ENCODE results near the gene SLC38A3. TPM values are rescaled to one million over a fixed set of nuclear protein-coding genes. Genes with fewer than 3 reads are reported as not detected.
"Not testable (repeated sequence)": the region's sequence is repeated elsewhere in the genome, so short reads cannot be mapped to it uniquely, and the experiment has no call there.

SLC38A3 gene
- total RNA-seq, 1 donor from 2014 or later, result 2.5 TPM

GRCh38 chr3:50203809-50204803, 965 bp upstream of the SLC38A3 start:
- no peak for DNase-seq (ENCODE audit: low spot score)
- no peak for ATAC-seq
- intact Hi-C loops (cut with DNase I), result no loop called here

- DNase-seq (ENCODE audit: low spot score), result no peak
- ATAC-seq, result peak; percentile 26
- intact Hi-C loops (cut with DNase I), result no loop called here
Observed at GRCh38 chr3:50205413-50206276, 574 bp downstream of the SLC38A3 start.

DNA sequence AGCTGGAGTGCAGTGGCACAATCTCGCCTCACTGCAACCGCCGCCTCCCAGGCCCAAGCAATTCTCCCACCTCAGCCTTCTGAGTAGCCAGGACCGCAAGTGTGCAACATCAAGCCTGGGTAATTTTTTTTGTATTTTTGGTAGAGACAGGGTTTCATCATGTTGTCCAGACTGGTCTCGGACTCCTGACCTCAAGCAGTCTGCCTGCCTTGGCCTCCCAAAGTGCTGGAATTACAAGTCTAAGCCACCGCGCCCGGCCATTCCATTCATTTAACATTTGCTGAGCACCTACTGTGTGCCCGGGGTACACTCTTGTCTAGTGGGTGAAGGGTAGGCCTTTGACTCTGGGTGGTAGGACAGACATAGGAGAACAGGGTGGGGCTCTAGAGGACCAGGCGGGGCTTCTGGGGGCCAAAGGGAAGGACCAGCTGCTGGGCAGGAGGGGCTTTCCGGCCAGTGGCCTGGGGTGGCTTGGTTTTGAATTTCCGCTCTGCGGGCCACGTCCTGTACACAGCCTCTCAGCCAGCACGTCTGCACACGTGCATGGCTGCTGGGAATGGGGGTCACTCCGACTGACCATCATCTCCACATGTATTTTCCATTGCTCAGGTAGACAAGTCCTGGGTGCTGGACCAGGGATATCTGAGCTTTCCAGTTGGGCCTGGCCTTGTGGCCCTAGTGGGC, 2.4 kb downstream of the SLC38A3 start:
- no peak for ATAC-seq
- intact Hi-C loops (cut with DNase I), result no loop called here
- DNase-seq (ENCODE audit: low spot score), result no peak

DNA sequence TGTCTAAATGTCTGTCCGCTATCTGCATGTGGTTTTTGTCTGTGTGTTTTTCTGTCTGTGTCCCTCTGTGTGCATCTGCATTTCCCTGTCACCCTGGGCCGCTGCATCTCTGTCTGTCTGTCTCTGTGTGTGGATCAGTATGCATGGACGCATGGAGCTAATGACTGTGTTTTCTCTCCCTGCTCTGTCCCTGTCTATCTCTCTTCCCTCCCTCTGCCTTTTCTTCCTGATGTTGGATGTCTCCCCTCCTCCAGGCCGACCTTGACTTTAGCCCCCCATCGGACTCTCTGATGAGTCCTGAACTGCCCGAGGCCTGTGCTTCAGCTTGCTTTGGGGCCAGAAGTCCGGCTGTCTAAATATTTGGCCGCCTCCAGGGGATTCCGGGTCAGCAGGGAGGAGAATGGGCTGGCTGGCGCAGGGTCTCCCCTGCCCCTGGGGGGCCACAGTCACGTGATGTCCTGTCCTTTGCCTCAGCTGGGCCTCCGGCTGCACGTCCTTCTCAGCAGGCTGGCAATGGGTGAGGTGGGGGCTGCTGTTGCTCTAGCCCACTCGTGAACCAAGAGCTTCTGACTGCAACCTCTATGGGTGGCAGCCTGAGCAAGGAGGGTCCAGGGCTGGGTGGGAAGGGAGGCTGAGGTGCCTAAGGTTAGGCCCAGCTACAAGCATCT, 3.7 kb downstream of the SLC38A3 start:
- no peak for DNase-seq (ENCODE audit: low spot score)
- no peak for ATAC-seq
- intact Hi-C loops (cut with DNase I), result no loop called here

- intact Hi-C loops (cut with DNase I), result no loop called here
- no peak for ATAC-seq
- DNase-seq (ENCODE audit: low spot score), result no peak
Observed at GRCh38 chr3:50210176-50210509, 5.1 kb downstream of the SLC38A3 start.

GRCh38 chr3:50210510-50211367, 5.7 kb downstream of the SLC38A3 start:
- intact Hi-C loops (cut with DNase I), result no loop called here
- no peak for ATAC-seq
- DNase-seq (ENCODE audit: low spot score), result no peak

DNA sequence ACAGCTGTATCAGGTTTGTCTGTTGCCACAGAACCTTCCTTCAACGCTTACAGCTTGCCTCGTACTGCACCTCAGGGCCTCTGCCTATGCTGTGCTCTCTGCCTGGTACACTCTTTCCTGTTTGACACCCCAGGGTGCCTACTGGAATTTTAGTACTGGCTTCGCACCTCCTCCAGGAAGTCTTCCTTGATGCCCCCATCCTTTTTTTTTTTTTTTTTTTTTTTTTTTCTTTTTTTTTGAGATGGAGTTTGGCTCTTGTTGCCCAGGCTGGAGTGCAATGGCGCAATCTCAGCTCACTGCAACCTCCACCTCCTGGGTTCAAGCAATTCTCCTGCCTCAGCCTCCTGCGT, 6.3 kb downstream of the SLC38A3 start:
- DNase-seq (ENCODE audit: low spot score); ATAC-seq; intact Hi-C loops (cut with DNase I): not testable (repeated sequence)

DNA sequence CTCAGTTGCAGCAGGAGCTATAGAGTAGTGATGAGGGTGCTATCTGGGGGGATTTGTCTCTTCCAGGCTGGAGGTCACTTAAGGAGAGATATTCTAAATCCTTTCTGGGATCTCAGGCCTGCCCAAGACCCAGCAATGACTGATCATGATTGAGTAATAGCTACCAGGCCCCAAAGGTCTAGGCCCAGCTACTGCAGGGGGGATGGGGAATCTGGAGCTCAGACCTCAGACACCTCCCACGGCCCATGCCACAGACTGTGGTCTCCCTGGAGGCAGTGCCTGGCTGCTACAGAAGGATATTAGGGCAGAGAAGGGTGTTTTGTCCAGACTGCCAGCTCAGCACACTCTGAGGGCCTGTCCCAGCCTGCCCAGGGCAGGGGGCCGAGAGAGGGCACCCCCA, 6.9 kb downstream of the SLC38A3 start:
- DNase-seq (ENCODE audit: low spot score) (no peak), ATAC-seq (no peak)
- intact Hi-C loops (cut with DNase I), result no loop called here

DNA sequence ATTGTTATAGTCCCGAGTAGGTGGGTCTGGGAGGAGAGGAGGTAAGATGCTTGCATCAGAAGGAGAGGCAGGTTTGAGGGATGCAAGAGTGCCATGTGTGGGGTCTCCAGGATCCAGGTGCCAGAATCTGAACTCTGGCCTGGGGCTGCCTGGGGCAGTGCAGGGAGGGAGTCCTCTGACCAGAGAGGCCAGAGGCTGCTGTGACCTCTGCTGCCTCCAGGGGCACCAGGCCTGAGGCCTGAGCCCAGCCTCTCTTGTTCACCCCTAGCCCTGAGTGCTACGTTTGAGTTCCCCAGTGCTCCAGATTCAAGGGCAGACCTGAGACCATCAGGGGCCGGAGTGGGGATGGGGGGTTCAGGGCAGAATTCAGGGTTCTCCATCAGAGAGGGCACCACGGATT, 7.4 kb downstream of the SLC38A3 start:
- intact Hi-C loops (cut with DNase I), result no loop called here
- no peak for DNase-seq (ENCODE audit: low spot score)
- no peak for ATAC-seq

DNA sequence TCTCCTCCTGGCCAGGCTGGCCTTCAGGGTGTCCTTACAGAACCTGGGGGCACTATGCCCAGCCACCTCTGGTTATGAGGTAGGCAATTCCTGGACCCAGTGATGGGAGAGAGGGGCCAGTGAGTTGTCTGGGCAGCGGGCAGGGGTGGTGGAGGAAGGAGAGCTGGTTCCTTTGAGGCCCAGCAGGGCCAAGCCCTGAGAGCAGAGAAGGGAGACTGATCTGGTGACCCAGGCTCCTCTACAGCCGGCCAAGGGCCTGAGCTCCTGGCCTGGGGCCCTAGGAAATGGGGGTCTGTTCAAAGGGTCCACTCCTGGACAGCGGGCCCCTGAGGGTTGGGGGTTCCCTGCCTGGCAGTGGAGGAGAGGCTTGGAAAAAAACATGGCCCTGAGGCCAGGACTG, 7.9 kb downstream of the SLC38A3 start:
- ATAC-seq, result no peak
- intact Hi-C loops (cut with DNase I), result no loop called here
- DNase-seq (ENCODE audit: low spot score), result no peak

DNA sequence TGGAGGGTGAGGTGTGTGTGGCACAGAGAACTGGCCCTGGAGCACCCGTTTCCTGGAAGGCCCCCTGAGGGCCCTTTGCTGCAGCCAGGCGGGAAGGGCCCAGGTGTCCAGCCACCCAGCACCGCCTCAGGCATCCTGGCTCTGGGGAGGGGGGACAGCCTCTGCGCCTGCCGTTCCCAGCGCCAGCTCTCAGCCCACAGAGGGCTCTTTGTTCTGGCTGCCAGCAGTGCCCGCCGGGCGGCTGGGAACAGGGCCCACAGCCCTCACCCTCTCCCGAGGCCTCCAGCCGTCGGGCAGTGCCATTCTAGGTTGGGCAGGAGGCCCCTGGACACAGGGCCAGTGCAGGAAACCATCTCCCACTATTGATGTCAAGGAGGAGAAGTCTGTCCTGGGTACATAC, 8.3 kb downstream of the SLC38A3 start:
- DNase-seq (ENCODE audit: low spot score) (no peak), ATAC-seq (peak; percentile 55)
- intact Hi-C loops (cut with DNase I), result no loop called here

DNA sequence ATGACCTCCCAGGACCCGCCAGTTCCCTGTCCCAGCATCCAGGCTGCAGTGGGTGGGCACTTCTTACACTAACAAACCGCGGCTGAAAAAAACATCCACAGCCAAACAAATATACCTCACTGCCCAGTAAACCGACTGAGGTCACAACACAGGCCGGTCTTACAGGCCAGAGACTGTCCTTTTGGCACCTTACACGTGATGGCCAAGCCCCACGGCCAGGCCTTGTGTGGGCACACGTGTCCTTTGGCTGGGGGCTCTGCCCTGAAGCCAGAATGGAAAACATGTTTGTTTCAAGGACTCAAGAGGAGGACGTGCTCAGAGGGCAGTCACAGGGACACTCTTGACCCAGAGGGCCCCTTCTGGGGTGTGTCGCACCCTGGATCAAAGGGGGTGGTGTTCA, 9.8 kb downstream of the SLC38A3 start:
- intact Hi-C loops (cut with DNase I), result no loop called here
- DNase-seq (ENCODE audit: low spot score) (no peak), ATAC-seq (no peak)

- DNase-seq (ENCODE audit: low spot score) (no peak), ATAC-seq (no peak)
- intact Hi-C loops (cut with DNase I), result no loop called here
Observed at GRCh38 chr3:50215529-50215928, 10.5 kb downstream of the SLC38A3 start.

- intact Hi-C loops (cut with DNase I), result no loop called here
- ATAC-seq, result no peak
- no peak for DNase-seq (ENCODE audit: low spot score)
Observed at GRCh38 chr3:50217681-50218080, 12.6 kb downstream of the SLC38A3 start.

- DNase-seq (ENCODE audit: low spot score) (no peak), ATAC-seq (no peak)
- intact Hi-C loops (cut with DNase I), result no loop called here
Observed at GRCh38 chr3:50218448-50218847, 13.4 kb downstream of the SLC38A3 start.

- intact Hi-C loops (cut with DNase I), result no loop called here
- ATAC-seq, result no peak
- no peak for DNase-seq (ENCODE audit: low spot score)
Observed at GRCh38 chr3:50219285-50219684, 14.2 kb downstream of the SLC38A3 start.

DNA sequence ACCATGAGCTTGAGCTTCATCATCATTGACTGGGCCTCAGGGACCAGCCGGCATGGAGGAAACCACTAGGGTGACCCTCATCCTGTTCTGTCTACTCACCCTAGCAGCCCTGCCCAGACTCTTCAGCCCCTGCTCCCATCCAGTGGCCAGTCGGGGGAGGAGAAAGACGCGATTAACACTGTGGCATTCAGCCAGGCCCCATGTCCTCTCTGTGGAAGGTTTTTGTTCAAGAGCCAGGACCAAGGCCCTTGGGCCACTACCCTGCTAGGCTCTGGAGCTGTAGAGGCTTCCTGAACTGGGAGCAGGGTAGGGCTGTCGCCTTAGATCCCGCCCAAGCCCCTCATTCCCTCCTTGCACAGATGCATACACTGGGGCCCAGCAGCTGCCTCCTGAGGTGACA, 15.0 kb downstream of the SLC38A3 start:
- ATAC-seq (no peak), DNase-seq (ENCODE audit: low spot score) (no peak)
- intact Hi-C loops (cut with DNase I), result no loop called here

DNA sequence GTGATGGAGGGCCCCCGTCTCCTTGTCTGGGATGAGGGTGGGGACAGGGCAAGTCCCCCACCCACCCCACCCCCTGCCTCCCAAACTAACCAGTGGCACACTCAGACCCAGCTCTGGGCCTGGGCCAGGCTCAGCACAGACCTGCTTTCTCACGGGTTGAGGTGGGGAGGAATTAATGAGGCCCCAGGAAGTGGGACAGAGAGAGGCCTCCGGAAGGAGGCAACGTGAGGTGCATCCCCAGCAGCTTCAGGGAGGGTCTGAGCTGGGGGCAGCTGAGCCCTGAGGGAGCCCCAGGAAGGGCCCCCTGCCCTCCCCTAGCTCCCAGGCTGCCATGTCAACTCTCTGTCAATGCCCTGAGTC, 16.0 kb downstream of the SLC38A3 start:
- DNase-seq (ENCODE audit: low spot score) (no peak), ATAC-seq (no peak)
- intact Hi-C loops (cut with DNase I), result no loop called here

Measured in sciatic nerve (tissue), 2 donors.